Measurements from ENCODE around the gene CHST12. TPM values are rescaled to one million over a fixed set of nuclear protein-coding genes. Genes with fewer than 3 reads are reported as not detected.
A peak's percentile ranks its signal among the peaks of the same experiment; 100 is the strongest.

Gene CHST12
- total RNA-seq: 1 to 10 TPM; 1.8 to 1.9 TPM

DNA sequence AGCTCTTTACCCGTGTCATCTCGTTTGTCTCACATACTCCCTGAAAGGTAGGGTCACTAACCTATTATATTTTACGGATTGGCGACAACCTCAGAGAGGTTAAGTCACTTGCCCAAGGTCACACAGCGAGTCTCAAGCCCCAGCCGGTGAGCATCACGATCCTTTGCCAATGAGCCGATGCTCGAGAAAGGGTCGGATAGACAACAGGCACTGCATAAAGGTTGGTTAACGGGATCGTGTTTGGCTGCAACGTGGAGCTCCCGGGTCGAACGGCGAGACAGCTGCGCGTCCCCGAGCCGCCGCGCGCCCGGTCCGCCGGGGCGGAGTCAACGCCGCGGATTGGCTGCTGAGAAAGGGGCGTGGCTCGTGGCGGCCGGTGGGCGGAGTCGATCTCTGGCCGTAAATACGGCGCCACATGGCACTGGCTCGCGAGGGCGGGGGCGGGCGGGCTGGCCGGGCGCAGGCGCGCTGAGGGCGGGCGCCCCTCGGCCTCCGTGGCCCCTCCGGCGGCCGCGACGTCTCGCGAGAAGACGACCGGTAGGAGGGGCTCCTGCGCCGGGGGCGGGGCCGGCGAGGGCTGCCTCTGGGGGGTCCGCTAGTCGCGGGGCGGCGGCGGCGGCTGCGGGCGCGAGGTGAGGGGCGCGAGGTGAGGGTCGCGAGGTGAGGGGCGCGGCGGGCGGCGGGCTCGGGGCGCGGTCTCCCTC is at the start of gene CHST12:
Gene CHST12, plus strand, starts transcription at position 598 of the 704 bp plus-strand sequence. CDS start 29,029 bp downstream, outside the sequence.
- H3K27ac Mint-ChIP-seq: no peak within 1 kb of the TSS
- ChIA-PET CTCF (interaction anchor here (0.7 kb wide), 1 partner anchor 247 kb away, joined by 3 read pairs; no protein-coding TSS in a partner anchor), POLR2A (interaction anchor here (0.5 to 1.0 kb wide), 2 partner anchors 45 to 47 kb away, joined by 4 read pairs; no protein-coding TSS in a partner anchor)
- H3K4me1 Mint-ChIP-seq: peaks cover 41% of the 10 kb centered on the region
- H3K36me3 Mint-ChIP-seq (ENCODE audit: low read depth): no peaks in the 10 kb centered on the region
- H3K4me3 Mint-ChIP-seq: peak within 1 kb of the TSS; percentile 79
- DNase-seq: peak; percentile 97
- peak; percentile 70 for ATAC-seq
- intact Hi-C loops (cut with DNase I, micrococcal nuclease): loop anchor here (1.0 to 2.0 kb wide), 9 partner anchors 49 to 873 kb away; partner anchors contain the start of genes EIF3B (in 2 of the 2), BRAT1 (in 1 of the 2), LFNG (in 1 of the 2) and MAD1L1 (in 1 of the 2)
- H3K9me3 Mint-ChIP-seq (ENCODE audit: low read depth): peaks cover 4% of the 10 kb centered on the region
- H3K27me3 Mint-ChIP-seq: peaks cover 6% of the 10 kb centered on the region

DNA sequence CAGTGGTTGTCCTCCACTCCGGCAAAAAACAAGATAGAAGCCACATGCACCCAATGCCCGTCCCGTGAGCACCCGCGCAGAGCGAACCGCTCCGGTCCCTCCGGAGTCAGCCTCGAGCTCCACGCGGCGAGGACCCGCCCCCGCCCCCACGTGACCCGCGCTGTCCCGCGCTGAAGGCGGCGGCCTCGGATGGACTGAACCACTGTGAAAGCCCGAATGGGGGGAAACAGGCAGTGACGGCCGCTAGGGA is 49.5 kb upstream of the CHST12 start:
- CTCF ChIA-PET: interaction anchor here (0.6 to 1.5 kb wide), 6 partner anchors 11 to 782 kb away, joined by 3 to 7 read pairs (median 3); no protein-coding TSS in a partner anchor
- H3K36me3 Mint-ChIP-seq (ENCODE audit: low read depth): peaks cover 27% of the 10 kb centered on the region
- peak; percentile 95 for DNase-seq

GRCh38 chr7:2354186-2354938 is 49.0 kb upstream of the CHST12 start, which contains the start of gene EIF3B:
Gene EIF3B (plus strand): TSS chr7:2354827. CDS start chr7:2354922, 95 bp downstream.
- CTCF ChIA-PET: interaction anchor here (0.6 to 1.5 kb wide), 6 partner anchors 10 to 782 kb away, joined by 3 to 7 read pairs (median 3); no protein-coding TSS in a partner anchor
- Mint-ChIP-seq H3K4me1 (peaks cover 37% of the 10 kb centered on the region), H3K27ac (peak within 1 kb of the TSS; percentile 99)

More for the DNA sequence above, 49.5 kb upstream of the CHST12 start:
- no peaks in the 10 kb centered on the region for H3K9me3 Mint-ChIP-seq (ENCODE audit: low read depth)
- no peaks in the 10 kb centered on the region for H3K27me3 Mint-ChIP-seq
- peaks cover 32% of the 10 kb centered on the region for H3K4me1 Mint-ChIP-seq
- H3K27ac Mint-ChIP-seq: peak overlapping the region; percentile 99
- POLR2A ChIA-PET: interaction anchor here (0.6 to 1.5 kb wide), 7 partner anchors 11 to 535 kb away, joined by 3 read pairs; partner anchors contain the start of genes MRM2 and NUDT1
- peak; percentile 71 for ATAC-seq
- intact Hi-C loops (cut with DNase I, micrococcal nuclease): loop anchor here (1.0 to 5.0 kb wide), 17 partner anchors 39 to 1194 kb away; partner anchors contain the start of genes BRAT1 (in 2 of the 2), CHST12 (in 2 of the 2), SNX8 (in 2 of the 2) and INTS1 (in 1 of the 2)
- peak overlapping the region; percentile 86 for H3K4me3 Mint-ChIP-seq

GRCh38 chr7:2354939-2355704 is 48.3 kb upstream of the CHST12 start:
- ATAC-seq (peak; percentile 6), DNase-seq (peak; percentile 41)
- Mint-ChIP-seq H3K36me3 (ENCODE audit: low read depth) (peaks cover 37% of the 10 kb centered on the region), H3K4me1 (peaks cover 44% of the 10 kb centered on the region), H3K27ac (peak overlapping the region; percentile 99), H3K9me3 (ENCODE audit: low read depth) (no peaks in the 10 kb centered on the region), H3K4me3 (peak overlapping the region; percentile 86), H3K27me3 (no peaks in the 10 kb centered on the region)
- CTCF ChIA-PET: interaction anchor here (0.6 to 1.8 kb wide), 6 partner anchors 9 to 255 kb away, joined by 3 to 15 read pairs (median 4); no protein-coding TSS in a partner anchor
- POLR2A ChIA-PET: interaction anchor here (1.1 to 1.5 kb wide), 2 partner anchors 19 to 48 kb away, joined by 3 to 4 read pairs; partner anchors contain the start of gene CHST12
- intact Hi-C loops (cut with DNase I, micrococcal nuclease): loop anchor here (1.0 to 5.0 kb wide), 17 partner anchors 40 to 1195 kb away; partner anchors contain the start of genes BRAT1 (in 2 of the 2), CHST12 (in 2 of the 2), SNX8 (in 2 of the 2) and INTS1 (in 1 of the 2)

More at GRCh38 chr7:2354186-2354938, 49.0 kb upstream of the CHST12 start, which contains the start of gene EIF3B:
- Mint-ChIP-seq H3K4me3 (peak within 1 kb of the TSS; percentile 86), H3K27me3 (no peaks in the 10 kb centered on the region), H3K9me3 (ENCODE audit: low read depth) (no peaks in the 10 kb centered on the region), H3K36me3 (ENCODE audit: low read depth) (peaks cover 31% of the 10 kb centered on the region)
- intact Hi-C loops (cut with DNase I, micrococcal nuclease): loop anchor here (1.0 to 5.0 kb wide), 17 partner anchors 40 to 1194 kb away; partner anchors contain the start of genes BRAT1 (in 2 of the 2), CHST12 (in 2 of the 2), SNX8 (in 2 of the 2) and INTS1 (in 1 of the 2)
- peak; percentile 90 for ATAC-seq
- DNase-seq: peak; percentile 94
- POLR2A ChIA-PET: interaction anchor here (0.6 to 1.5 kb wide), 7 partner anchors 11 to 536 kb away, joined by 3 read pairs; partner anchors contain the start of genes MRM2 and NUDT1

- Mint-ChIP-seq H3K9me3 (ENCODE audit: low read depth) (no peaks in the 10 kb centered on the region), H3K4me3 (peak overlapping the region; percentile 86), H3K36me3 (ENCODE audit: low read depth) (peaks cover 43% of the 10 kb centered on the region), H3K4me1 (peaks cover 50% of the 10 kb centered on the region), H3K27me3 (no peaks in the 10 kb centered on the region), H3K27ac (peak overlapping the region; percentile 87)
- intact Hi-C loops (cut with DNase I, micrococcal nuclease): loop anchor here (2.0 kb wide), 2 partner anchors 41 to 785 kb away; partner anchors contain the start of genes PSMG3 (in 1 of the 2) and SNX8 (in 1 of the 2)
- ChIA-PET CTCF (interaction anchor here (0.6 to 1.8 kb wide), 6 partner anchors 9 to 256 kb away, joined by 3 to 15 read pairs (median 3); no protein-coding TSS in a partner anchor), POLR2A (interaction anchor here (1.1 kb wide), 1 partner anchor 47 kb away, joined by 4 read pairs; the partner anchor contains the start of gene CHST12)
- ATAC-seq (no peak), DNase-seq (no peak)
Observed at GRCh38 chr7:2355705-2356008, 47.8 kb upstream of the CHST12 start.

DNA sequence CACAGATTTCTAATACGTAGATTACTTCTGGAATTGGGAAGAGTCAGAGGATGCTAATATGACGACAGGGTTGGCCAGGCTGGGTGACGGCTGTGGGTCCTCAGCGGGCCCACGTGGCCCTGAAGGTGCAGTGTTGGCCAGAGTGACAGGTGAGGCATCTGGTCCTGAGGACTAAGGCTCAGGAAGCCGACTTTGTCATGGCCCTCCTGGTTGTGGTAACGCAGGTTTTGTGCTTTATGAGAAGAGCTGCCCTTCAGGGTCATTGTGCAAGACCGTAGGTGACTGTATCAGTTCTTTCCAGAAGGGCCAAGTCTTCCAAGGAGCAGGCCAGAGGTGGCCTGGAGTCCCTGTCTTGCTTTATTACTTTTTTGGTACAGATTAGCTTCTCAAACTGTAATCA is 46.2 kb upstream of the CHST12 start:
- H3K36me3 Mint-ChIP-seq (ENCODE audit: low read depth): peaks cover 44% of the 10 kb centered on the region
- no peaks in the 10 kb centered on the region for H3K9me3 Mint-ChIP-seq (ENCODE audit: low read depth)
- peak overlapping the region; percentile 29 for H3K27ac Mint-ChIP-seq
- no peak for DNase-seq
- ChIA-PET CTCF (interaction anchor here (0.9 kb wide), 1 partner anchor 9 kb away, joined by 3 read pairs; no protein-coding TSS in a partner anchor), POLR2A (interaction anchor here (0.6 kb wide), 1 partner anchor 23 kb away, joined by 10 read pairs; no protein-coding TSS in a partner anchor)
- no peaks in the 10 kb centered on the region for H3K27me3 Mint-ChIP-seq
- intact Hi-C loops (cut with DNase I, micrococcal nuclease): no loop called here
- ATAC-seq: no peak
- H3K4me1 Mint-ChIP-seq: peaks cover 51% of the 10 kb centered on the region
- peak overlapping the region; percentile 86 for H3K4me3 Mint-ChIP-seq

- H3K4me3 Mint-ChIP-seq: peak overlapping the region; percentile 86
- H3K9me3 Mint-ChIP-seq (ENCODE audit: low read depth): no peaks in the 10 kb centered on the region
- intact Hi-C loops (cut with DNase I, micrococcal nuclease): no loop called here
- H3K4me1 Mint-ChIP-seq: peaks cover 48% of the 10 kb centered on the region
- H3K27me3 Mint-ChIP-seq: no peaks in the 10 kb centered on the region
- DNase-seq (no peak), ATAC-seq (no peak)
- CTCF ChIA-PET: interaction anchor here (0.9 kb wide), 1 partner anchor 10 kb away, joined by 3 read pairs; no protein-coding TSS in a partner anchor
- POLR2A ChIA-PET: interaction anchor here (0.6 to 1.9 kb wide), 4 partner anchors 9 to 45 kb away, joined by 3 to 10 read pairs (median 7); no protein-coding TSS in a partner anchor
- H3K27ac Mint-ChIP-seq: peak overlapping the region; percentile 28
- peaks cover 46% of the 10 kb centered on the region for H3K36me3 Mint-ChIP-seq (ENCODE audit: low read depth)
Observed at GRCh38 chr7:2357571-2357970, 45.8 kb upstream of the CHST12 start.

- no peak for ATAC-seq
- Mint-ChIP-seq H3K4me1 (peaks cover 42% of the 10 kb centered on the region), H3K9me3 (ENCODE audit: low read depth) (no peaks in the 10 kb centered on the region), H3K36me3 (ENCODE audit: low read depth) (peaks cover 56% of the 10 kb centered on the region), H3K27me3 (no peaks in the 10 kb centered on the region), H3K27ac (no peak overlapping the region), H3K4me3 (no peak overlapping the region)
- DNase-seq: no peak
- ChIA-PET POLR2A (interaction anchor here (0.6 to 1.9 kb wide), 2 partner anchors 10 to 47 kb away, joined by 4 to 10 read pairs; no protein-coding TSS in a partner anchor), CTCF (no interaction called here)
- intact Hi-C loops (cut with DNase I, micrococcal nuclease): no loop called here
Observed at GRCh38 chr7:2358968-2359527, 44.4 kb upstream of the CHST12 start.

- H3K4me1 Mint-ChIP-seq: peaks cover 42% of the 10 kb centered on the region
- no peak for DNase-seq
- CTCF ChIA-PET: no interaction called here
- H3K27ac Mint-ChIP-seq: no peak overlapping the region
- ATAC-seq: no peak
- H3K4me3 Mint-ChIP-seq: no peak overlapping the region
- intact Hi-C loops (cut with DNase I, micrococcal nuclease): no loop called here
- no peaks in the 10 kb centered on the region for H3K27me3 Mint-ChIP-seq
- POLR2A ChIA-PET: interaction anchor here (1.9 kb wide), 1 partner anchor 9 kb away, joined by 10 read pairs; no protein-coding TSS in a partner anchor
- peaks cover 60% of the 10 kb centered on the region for H3K36me3 Mint-ChIP-seq (ENCODE audit: low read depth)
- H3K9me3 Mint-ChIP-seq (ENCODE audit: low read depth): no peaks in the 10 kb centered on the region
Observed at GRCh38 chr7:2359610-2360009, 43.8 kb upstream of the CHST12 start.
